Activated T-cell treated with anti-CD3 and anti-CD28 coated beads, Interleukin-2, amount 50 U/mL, for 4 hours (primary cell): ENCODE results near the gene NMNAT3. TPM values are rescaled to one million over a fixed set of nuclear protein-coding genes. Genes with fewer than 3 reads are reported as not detected.

Source experiments
- ATAC-seq, 2 donors: fragments of 200-7000 bp; cut with Tn5 transposase; one replicate each; pipeline ENCODE4 v1.10.0; 2021
- DNase-seq: peaks from one replicate; pipeline ENCODE4 v3.0.0-alpha.2; 2020
- H3K27me3 Mint-ChIP-seq: one replicate; pipeline ENCODE4 v1.8.0; 2021; ENCODE audit warnings: low read depth, mixed read lengths
- H3K36me3 Mint-ChIP-seq: one replicate; pipeline ENCODE4 v1.8.0; 2022; ENCODE audit warnings: mixed read lengths; ENCODE audit not compliant: insufficient read depth
- H3K4me1 Mint-ChIP-seq: one replicate; pipeline ENCODE4 v1.8.0; 2021; ENCODE audit warnings: low read depth, mixed read lengths
- H3K4me3 Mint-ChIP-seq: one replicate; pipeline ENCODE4 v1.8.0; 2021; ENCODE audit warnings: mild to moderate bottlenecking, moderate library complexity, mixed read lengths
- H3K9me3 Mint-ChIP-seq: one replicate; pipeline ENCODE4 v1.8.0; 2021; ENCODE audit warnings: mixed read lengths
- total RNA-seq, 3 donors: library from RNA; stranded (reverse); gene quantifications; one replicate each; pipeline ENCODE4 v1.2.1, GENCODE V29; 2021

Gene NMNAT3
- total RNA-seq, result 1 to 10 TPM; 2.3 to 2.7 (median 2.3) TPM

DNA sequence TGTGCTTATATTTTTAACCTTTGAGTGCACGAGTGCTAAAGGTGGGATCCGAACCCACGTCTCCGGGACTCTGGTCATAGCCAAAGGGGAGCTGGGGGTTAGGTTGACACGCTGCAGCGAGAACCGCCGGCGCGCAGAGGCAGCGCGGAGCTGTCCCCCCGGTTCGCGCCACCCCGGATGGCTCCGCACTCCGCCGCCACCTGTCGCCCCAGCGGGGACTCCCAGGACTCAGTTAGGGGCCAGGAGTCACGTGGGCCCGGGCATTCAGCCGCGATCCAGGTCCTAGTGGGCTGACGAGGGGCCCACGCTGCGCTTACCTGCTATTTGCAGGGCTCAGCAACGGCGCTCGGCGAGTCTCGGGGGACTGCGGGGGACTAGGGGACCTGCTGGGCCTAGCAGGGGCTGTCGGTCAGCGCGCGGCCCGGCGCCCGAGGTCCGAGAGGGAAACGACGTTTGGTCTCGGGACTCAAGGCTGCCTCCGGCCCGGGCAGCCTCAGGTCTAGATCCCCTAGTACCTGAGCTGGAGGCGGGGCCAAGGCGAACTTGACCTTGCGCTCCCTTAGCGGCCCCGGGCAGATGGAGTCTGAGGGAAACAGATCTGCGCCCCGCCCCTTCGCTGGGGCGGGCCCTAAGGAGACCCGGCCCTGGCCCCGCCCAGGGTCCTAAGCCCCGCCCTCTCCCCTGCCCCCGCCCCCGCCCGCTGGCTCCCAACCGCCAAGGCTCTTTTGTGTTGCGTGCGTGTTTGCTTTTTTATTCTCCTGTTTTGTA lies at the start of gene NMNAT3:
Gene NMNAT3, minus strand, starts transcription at position 585 of the 768 bp plus-strand sequence. CDS start 50,248 bp downstream, outside the sequence.
- H3K9me3 Mint-ChIP-seq, result no peaks in the 10 kb centered on the region
- H3K4me3 Mint-ChIP-seq, result peak within 1 kb of the TSS; percentile 83
- ATAC-seq (peak; percentile 99), DNase-seq (peak; percentile 80)
- peaks cover 9% of the 10 kb centered on the region for H3K4me1 Mint-ChIP-seq
- H3K27me3 Mint-ChIP-seq, result no peaks in the 10 kb centered on the region
- H3K36me3 Mint-ChIP-seq, result no peaks in the 10 kb centered on the region

DNA sequence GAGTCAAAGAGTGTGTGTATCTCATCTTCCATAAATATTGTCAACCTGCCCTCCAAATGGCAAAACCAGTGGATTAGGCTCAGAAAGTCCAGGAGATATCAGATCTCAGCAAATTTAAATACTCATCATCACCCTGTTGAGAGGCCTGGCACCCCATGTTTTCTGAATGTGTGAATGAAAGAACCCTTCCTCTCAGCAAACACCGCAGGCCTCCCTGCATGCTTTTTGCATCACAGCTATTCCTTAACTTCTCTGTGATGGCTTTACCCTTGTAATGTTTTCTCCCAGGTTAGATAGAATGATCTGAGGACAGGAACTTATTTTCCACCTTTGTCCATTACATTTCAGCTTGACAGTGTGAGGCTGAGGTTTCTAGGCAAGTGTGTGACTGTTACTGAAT lies 43.6 kb upstream of the NMNAT3 start:
- DNase-seq (no peak), ATAC-seq (no peak)
- H3K9me3 Mint-ChIP-seq, result no peaks in the 10 kb centered on the region
- no peaks in the 10 kb centered on the region for H3K36me3 Mint-ChIP-seq
- peaks cover 8% of the 10 kb centered on the region for H3K27me3 Mint-ChIP-seq
- no peak overlapping the region for H3K4me3 Mint-ChIP-seq
- H3K4me1 Mint-ChIP-seq, result no peaks in the 10 kb centered on the region

DNA sequence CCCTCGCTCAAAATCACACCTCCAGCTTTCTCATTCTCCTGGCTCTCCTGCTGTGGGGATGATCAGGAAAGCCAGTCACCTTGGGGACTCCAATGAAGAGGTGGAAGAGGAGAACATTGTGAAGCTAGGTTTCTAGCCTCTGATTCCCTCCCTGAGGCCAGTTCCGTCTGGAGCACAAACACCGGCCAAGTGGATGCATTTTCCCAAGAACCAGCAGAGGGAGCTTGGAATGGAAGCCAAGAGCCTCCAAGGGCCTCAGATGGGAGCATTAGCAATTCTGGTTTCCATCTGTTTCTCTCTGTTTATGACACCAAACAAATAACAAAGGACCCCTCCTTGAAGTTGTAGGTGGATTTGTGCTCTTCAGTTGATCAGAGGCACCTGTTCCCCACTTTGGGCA lies 40.6 kb upstream of the NMNAT3 start:
- no peaks in the 10 kb centered on the region for H3K4me1 Mint-ChIP-seq
- no peak overlapping the region for H3K4me3 Mint-ChIP-seq
- H3K27me3 Mint-ChIP-seq, result peaks cover 8% of the 10 kb centered on the region
- ATAC-seq (no peak), DNase-seq (no peak)
- H3K36me3 Mint-ChIP-seq, result no peaks in the 10 kb centered on the region
- no peaks in the 10 kb centered on the region for H3K9me3 Mint-ChIP-seq

DNA sequence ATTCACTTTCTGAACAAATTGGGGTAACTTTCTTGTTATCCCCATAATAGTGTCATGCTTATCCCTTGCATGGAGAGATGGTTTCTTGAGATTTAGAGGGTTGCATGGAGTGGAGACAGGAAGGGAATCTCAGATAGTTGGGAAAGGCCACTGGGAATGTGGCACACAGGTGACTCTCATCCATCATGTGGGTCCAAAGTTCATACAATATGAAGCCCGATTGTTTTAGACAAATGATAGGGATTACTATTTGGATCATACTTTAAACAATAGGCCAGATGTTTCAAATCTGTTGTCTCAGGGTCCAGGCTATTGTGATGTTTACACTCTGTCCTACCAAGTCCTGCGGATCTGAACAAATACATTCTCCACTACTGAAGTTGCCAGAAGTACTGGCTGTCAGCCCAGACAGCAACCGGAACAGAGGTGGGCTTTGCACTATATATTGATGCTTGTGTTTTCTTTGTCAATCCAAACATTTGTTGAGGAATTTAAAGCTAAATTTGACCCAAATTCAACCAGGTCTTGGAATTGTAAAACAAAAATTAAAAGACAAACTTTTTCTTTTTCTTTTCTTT lies 39.2 kb upstream of the NMNAT3 start:
- no peaks in the 10 kb centered on the region for H3K36me3 Mint-ChIP-seq
- no peak overlapping the region for H3K4me3 Mint-ChIP-seq
- no peaks in the 10 kb centered on the region for H3K4me1 Mint-ChIP-seq
- DNase-seq (no peak), ATAC-seq (no peak)
- H3K9me3 Mint-ChIP-seq, result no peaks in the 10 kb centered on the region
- peaks cover 9% of the 10 kb centered on the region for H3K27me3 Mint-ChIP-seq

DNA sequence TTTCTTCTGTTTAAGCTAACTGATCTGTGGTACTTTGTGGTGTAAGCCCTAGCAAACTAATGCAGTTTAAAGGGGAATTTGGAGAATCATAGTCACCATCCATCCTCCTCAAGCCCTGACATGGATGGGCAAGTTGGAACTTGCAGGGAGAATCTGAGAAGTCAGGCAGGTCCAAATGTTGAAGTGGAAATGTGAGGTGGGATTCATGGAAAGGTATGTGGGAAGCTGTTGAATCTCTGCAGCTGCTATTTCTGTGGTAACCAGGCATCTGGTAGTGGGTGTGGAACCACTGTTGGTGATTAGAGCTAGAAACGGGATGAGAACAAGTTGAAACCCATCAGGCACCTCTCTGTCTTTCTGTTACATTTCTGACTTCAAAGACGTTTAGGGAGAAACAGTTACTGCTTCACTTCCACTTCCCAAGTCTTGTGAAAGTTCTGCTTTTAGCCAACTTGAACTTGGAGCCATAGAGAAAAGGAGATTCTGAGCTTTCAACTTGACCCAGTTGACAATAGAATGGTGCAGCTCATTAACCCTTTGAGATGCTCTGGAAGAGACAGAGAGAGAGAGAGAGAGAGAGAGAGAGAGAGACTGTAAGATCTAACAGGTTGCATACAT lies 38.1 kb upstream of the NMNAT3 start:
- Mint-ChIP-seq H3K36me3 (no peaks in the 10 kb centered on the region), H3K4me1 (no peaks in the 10 kb centered on the region), H3K27me3 (peaks cover 5% of the 10 kb centered on the region), H3K9me3 (no peaks in the 10 kb centered on the region), H3K4me3 (no peak overlapping the region)
- ATAC-seq (no peak), DNase-seq (no peak)

DNA sequence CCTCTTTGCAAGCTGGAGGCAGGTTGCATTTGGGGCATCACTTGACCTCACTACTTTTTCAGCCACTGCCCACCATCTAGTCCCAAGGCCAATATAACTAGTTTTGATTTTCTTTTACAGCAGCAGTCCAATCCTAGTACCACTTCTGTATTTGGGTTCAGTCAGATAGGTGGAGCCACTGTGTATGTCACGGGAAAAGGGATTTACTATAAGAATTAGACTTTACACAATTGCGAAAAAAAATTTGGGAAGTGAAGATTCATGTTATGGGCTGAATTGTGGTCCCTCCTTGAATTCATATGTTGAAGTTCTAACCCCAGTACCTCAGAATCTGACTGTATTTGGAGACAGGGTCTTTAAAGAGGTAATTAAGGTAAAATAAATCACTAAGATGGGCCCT lies 37.4 kb upstream of the NMNAT3 start:
- Mint-ChIP-seq H3K36me3 (no peaks in the 10 kb centered on the region), H3K9me3 (no peaks in the 10 kb centered on the region), H3K4me3 (no peak overlapping the region), H3K4me1 (no peaks in the 10 kb centered on the region), H3K27me3 (peaks cover 3% of the 10 kb centered on the region)
- DNase-seq, result no peak
- ATAC-seq, result no peak

DNA sequence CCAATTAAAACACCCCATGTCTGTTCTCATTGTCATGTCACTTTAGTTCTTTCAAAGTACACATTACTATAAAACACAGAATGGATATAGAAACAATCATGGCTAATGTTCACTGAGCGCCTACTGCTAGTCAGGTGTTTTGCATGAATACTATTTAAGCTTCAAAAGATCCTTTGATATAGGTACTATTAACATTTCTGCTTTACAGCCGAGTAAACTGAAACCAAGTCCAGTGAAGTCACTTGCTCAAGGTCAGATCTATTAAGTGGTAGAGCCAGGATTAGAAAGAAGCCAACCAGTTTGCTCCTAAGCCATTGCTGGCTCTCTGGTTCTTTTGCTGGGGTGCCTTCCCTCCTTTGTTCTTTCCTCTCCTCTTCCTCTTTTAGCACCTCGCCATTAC lies 32.4 kb upstream of the NMNAT3 start:
- Mint-ChIP-seq H3K36me3 (no peaks in the 10 kb centered on the region), H3K4me1 (no peaks in the 10 kb centered on the region), H3K27me3 (peaks cover 3% of the 10 kb centered on the region), H3K4me3 (no peak overlapping the region), H3K9me3 (no peaks in the 10 kb centered on the region)
- ATAC-seq (no peak), DNase-seq (no peak)

DNA sequence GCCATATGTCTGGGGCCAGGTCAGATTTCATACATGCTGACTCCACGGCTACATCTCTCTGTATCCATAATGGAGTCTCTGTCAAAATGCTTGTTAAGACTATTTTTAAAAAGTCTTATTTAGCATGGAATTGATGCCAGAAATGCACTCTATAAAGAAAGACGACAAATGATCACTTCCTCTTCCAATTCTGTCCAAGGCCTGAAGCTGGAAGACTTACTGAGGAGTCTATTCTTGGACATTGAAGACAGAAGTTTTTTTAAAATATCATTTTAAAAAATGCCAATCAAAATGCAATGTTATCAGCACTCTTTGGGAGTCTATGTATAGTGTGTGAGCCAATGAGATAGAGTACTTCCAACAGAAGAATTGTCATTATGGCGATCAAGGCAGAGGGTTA lies 27.9 kb upstream of the NMNAT3 start:
- H3K4me1 Mint-ChIP-seq, result no peaks in the 10 kb centered on the region
- H3K9me3 Mint-ChIP-seq, result no peaks in the 10 kb centered on the region
- no peak overlapping the region for H3K4me3 Mint-ChIP-seq
- no peak for ATAC-seq
- H3K36me3 Mint-ChIP-seq, result no peaks in the 10 kb centered on the region
- no peak for DNase-seq
- H3K27me3 Mint-ChIP-seq, result peaks cover 10% of the 10 kb centered on the region

DNA sequence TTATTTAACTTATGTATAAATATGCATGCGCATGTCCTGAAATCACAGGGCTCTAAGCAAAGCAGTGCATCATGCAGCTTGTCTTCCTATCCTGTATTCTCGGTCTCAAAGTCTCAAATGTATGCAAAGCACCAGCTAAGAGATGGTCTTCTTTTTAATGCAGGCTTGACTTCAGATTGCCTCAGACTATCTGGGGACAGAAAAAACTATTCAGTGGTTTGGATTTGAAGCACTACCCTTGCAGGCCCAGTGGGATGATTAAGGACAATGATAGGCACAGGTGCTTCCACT lies 18.5 kb upstream of the NMNAT3 start:
- Mint-ChIP-seq H3K4me1 (no peaks in the 10 kb centered on the region), H3K4me3 (no peak overlapping the region), H3K9me3 (no peaks in the 10 kb centered on the region), H3K27me3 (peaks cover 4% of the 10 kb centered on the region), H3K36me3 (no peaks in the 10 kb centered on the region)
- no peak for ATAC-seq
- no peak for DNase-seq

DNA sequence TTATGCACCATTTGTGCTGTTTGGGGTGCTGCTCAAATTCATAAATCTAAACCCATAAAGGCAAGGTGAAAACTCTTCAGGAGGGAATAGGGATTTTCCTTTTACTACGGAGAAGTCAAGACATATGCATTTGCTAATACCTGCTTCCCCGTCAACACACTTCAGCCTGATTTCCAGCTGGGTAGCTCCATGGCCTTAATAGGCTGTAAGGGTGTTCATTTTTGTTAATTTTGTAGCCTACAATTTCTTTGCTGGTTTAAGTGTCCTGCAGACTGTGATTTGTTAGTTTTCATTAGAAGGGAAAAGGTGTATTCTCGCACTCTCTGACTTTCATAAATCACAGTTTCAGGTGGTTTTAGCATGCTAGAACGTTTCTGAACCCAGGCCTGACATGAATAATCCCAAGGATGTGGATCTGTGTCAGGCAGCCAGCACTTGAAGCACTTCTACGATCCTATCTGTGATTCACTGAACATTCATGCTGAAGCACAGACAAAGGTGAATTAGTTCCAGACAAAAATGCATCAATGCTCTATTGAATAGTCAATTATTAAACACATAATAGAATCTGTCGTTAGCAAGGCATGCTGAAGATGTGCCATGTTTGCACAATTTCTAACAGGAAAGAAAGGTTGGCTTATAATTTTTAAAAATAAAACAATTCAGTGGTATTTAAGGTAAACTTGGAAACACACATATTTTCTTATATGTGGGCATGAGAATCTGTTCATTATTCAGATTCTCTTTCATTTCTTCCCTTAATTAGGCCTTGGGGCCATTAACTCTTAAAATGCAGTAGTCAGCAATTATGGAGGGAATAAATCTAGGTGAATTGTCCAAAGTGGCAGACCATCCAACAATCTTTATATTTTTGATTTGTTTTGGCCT lies 17.9 kb upstream of the NMNAT3 start:
- DNase-seq (no peak), ATAC-seq (no peak)
- Mint-ChIP-seq H3K9me3 (no peaks in the 10 kb centered on the region), H3K4me1 (no peaks in the 10 kb centered on the region), H3K4me3 (no peak overlapping the region), H3K36me3 (no peaks in the 10 kb centered on the region), H3K27me3 (peaks cover 4% of the 10 kb centered on the region)

DNA sequence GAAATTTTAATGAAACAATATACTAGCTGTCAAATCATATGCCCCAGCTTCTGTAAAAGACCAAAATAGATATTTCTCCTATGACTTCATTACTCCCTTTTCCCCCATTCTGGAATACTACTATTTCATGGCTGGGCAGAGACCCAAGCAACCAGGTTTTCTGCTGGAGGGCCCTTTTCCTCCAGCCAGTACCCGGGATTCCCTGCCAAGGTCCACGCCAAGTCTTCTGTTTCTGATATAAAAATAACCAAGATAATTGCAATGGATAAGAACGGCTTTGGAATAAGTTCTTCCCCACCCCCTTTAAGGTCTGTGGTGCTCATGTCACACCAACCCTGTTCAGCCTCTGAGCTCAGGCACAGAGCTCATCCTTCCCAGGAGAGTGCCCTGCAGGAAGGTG lies 17.2 kb upstream of the NMNAT3 start:
- no peak for ATAC-seq
- H3K36me3 Mint-ChIP-seq, result no peaks in the 10 kb centered on the region
- DNase-seq, result no peak
- no peak overlapping the region for H3K4me3 Mint-ChIP-seq
- no peaks in the 10 kb centered on the region for H3K27me3 Mint-ChIP-seq
- no peaks in the 10 kb centered on the region for H3K4me1 Mint-ChIP-seq
- H3K9me3 Mint-ChIP-seq, result no peaks in the 10 kb centered on the region

DNA sequence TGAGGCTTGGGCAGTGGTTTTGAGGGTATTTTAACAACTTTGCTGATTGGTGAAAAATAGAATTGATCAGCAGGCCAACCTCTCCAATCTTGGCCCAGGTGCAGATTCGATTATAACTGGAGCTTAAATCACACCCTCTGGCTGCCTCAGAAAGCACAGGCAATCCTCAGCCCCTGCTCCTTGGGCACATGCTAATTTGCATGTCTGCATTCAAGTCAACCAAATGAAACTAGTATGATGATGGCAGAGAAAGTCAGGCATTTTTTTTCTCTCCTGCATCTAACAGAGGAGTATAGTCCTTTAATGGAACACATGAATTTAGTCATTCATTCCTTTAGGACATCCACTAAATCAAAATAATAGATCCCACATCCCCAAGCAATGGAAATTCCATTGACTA lies 16.8 kb upstream of the NMNAT3 start:
- Mint-ChIP-seq H3K27me3 (no peaks in the 10 kb centered on the region), H3K4me3 (no peak overlapping the region), H3K36me3 (no peaks in the 10 kb centered on the region), H3K4me1 (no peaks in the 10 kb centered on the region), H3K9me3 (no peaks in the 10 kb centered on the region)
- DNase-seq (no peak), ATAC-seq (no peak)

DNA sequence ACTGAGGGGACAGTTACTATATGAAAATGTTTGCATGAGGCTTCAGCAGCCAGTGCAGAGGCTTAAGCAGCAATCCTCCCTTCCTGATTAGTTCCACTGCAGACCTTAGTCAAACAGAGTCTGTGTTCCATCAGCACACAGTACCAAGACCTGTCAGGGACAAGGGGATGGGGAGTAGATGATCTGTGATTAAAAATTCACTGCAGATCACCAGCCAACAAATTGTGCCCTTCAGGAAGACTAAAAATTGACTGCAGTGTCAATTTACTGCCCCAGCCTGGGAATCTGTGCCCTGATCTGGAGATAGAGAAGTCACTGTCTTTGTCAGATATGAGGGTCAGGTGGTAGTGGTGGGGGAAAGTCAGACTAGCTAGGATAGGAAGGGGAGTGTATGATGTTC lies 13.8 kb upstream of the NMNAT3 start:
- no peaks in the 10 kb centered on the region for H3K27me3 Mint-ChIP-seq
- no peaks in the 10 kb centered on the region for H3K36me3 Mint-ChIP-seq
- H3K4me3 Mint-ChIP-seq, result no peak overlapping the region
- H3K4me1 Mint-ChIP-seq, result no peaks in the 10 kb centered on the region
- H3K9me3 Mint-ChIP-seq, result no peaks in the 10 kb centered on the region
- ATAC-seq (no peak), DNase-seq (no peak)

DNA sequence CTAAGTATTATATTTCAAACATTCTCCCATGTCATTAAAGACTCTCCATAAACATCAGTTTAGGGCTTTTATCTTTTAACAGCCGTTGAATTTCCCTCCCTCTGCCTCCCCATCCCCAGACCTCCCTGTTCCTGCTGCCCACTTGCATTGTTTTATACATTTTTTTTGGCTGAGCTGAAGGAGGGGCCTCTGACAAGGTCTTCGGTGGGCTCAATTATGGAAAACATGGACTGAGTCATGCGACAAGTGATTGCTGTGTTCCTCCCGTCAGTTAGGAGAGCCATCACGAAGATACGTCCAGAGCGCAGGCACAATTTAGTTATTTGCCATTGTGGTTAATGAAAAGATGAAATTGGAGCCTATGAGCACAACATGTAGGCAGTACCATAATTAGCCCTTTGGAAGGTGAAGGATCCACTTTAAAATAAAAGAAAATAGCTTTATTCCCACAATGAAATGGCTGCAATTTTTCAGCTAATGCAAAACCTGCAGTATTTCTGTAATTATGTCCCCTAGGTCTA lies 12.0 kb upstream of the NMNAT3 start:
- peaks cover 6% of the 10 kb centered on the region for H3K27me3 Mint-ChIP-seq
- DNase-seq (no peak), ATAC-seq (no peak)
- H3K4me3 Mint-ChIP-seq, result no peak overlapping the region
- H3K4me1 Mint-ChIP-seq, result no peaks in the 10 kb centered on the region
- no peaks in the 10 kb centered on the region for H3K36me3 Mint-ChIP-seq
- no peaks in the 10 kb centered on the region for H3K9me3 Mint-ChIP-seq
